A673 (cell line): ENCODE data around the gene E2F1. TPM values are rescaled to one million over a fixed set of nuclear protein-coding genes. Genes with fewer than 3 reads are reported as not detected.

ENCODE experiments used
- BruUV-seq: library from RNA; stranded (reverse); fragments of 400-500 nt; replicated peaks from 2 replicates; lab custom pipeline; 2021; lab: Mats Ljungman, UMichigan
- CTCF ChIA-PET: fragments of 300-600 bp; sonication (Branson Sonifier 250); formaldehyde crosslinking; loops from one replicate; lab custom pipeline; 2022; ENCODE audit warnings: antibody characterized with exemption; lab: Charles Lee
- POLR2A ChIA-PET: fragments of 300-600 bp; sonication (Branson Sonifier 250); formaldehyde crosslinking; loops from one replicate; lab custom pipeline; 2022; ENCODE audit warnings: antibody characterized with exemption; ENCODE audit not compliant: low non-redundant PET; lab: Charles Lee
- DNase-seq: peaks from one replicate; pipeline ENCODE4 v3.0.0-alpha.2; 2015; ENCODE audit warnings: low spot score
- H3K27ac ChIP-seq: fragments of 200-600 bp; sonication (generic); 2 replicates; pipeline ENCODE4 v1.5.1; 2016; ENCODE audit warnings: mixed run types, low read depth, mild to moderate bottlenecking, mixed read lengths, antibody characterized with exemption, low read length; ENCODE audit not compliant: poor library complexity, severe bottlenecking
- H3K27me3 ChIP-seq: fragments of 200-600 bp; sonication (generic); replicated peaks from 2 replicates; pipeline ENCODE4 v1.6.1; 2017; ENCODE audit warnings: mixed run types, low read depth, mild to moderate bottlenecking, mixed read lengths, antibody characterized with exemption, low read length; ENCODE audit not compliant: insufficient read depth, poor library complexity
- H3K36me3 ChIP-seq: fragments of 200-600 bp; sonication (generic); 2 replicates; pipeline ENCODE4 v1.6.1; 2016; ENCODE audit warnings: mixed run types, mild to moderate bottlenecking, mixed read lengths, antibody characterized with exemption, low read length; ENCODE audit not compliant: insufficient read depth, poor library complexity, severe bottlenecking
- H3K4me1 ChIP-seq: fragments of 200-600 bp; sonication (generic); 2 replicates; pipeline ENCODE4 v1.6.1; 2017; ENCODE audit warnings: mixed run types, mild to moderate bottlenecking, mixed read lengths, antibody characterized with exemption, low read length; ENCODE audit not compliant: insufficient read depth, poor library complexity, severe bottlenecking
- H3K4me3 ChIP-seq: fragments of 200-600 bp; sonication (generic); 2 replicates; pipeline ENCODE4 v1.5.1; 2016; ENCODE audit warnings: low read depth, mixed run types, mild to moderate bottlenecking, mixed read lengths, low read length; ENCODE audit not compliant: poor library complexity, severe bottlenecking
- H3K9me3 ChIP-seq: fragments of 200-600 bp; sonication (generic); 2 replicates; pipeline ENCODE4 v1.6.1; 2016; ENCODE audit warnings: mixed run types, low read depth, mild to moderate bottlenecking, mixed read lengths, antibody characterized with exemption, low read length; ENCODE audit not compliant: poor library complexity, severe bottlenecking
- EZH2 ChIP-seq: fragments of 200-600 bp; sonication (generic); IDR thresholded peaks from 2 replicates; pipeline ENCODE4 v1.6.1; 2017; ENCODE audit warnings: borderline replicate concordance, low read depth, mild to moderate bottlenecking, mixed read lengths, antibody characterized with exemption, low read length; ENCODE audit not compliant: poor library complexity, severe bottlenecking
- intact Hi-C: fragments of 100-400 bp; cut with micrococcal nuclease; formaldehyde crosslinking; loops from one replicate; pipeline ENCODE4 v1.10.0; 2022; ENCODE audit not compliant: unreplicated experiment
- total RNA-seq: library from RNA; stranded (reverse); gene quantifications from 2 replicates; pipeline ENCODE4 v1.2.3, GENCODE V29; 2021
- TF ChIP-seq, protein P1 (sequence below): fragments of 300-800, 200-600 bp; sonication (generic); conservative IDR thresholded peaks from 2 replicates; pipeline ENCODE4 v1.5.1; 2017; ENCODE audit warnings: low read depth, mild to moderate bottlenecking, antibody characterized with exemption, low read length, moderate library complexity, mixed read lengths

The E2F1 gene
- total RNA-seq, 1 experiment from 2014 or later = 86.0 TPM

DNA sequence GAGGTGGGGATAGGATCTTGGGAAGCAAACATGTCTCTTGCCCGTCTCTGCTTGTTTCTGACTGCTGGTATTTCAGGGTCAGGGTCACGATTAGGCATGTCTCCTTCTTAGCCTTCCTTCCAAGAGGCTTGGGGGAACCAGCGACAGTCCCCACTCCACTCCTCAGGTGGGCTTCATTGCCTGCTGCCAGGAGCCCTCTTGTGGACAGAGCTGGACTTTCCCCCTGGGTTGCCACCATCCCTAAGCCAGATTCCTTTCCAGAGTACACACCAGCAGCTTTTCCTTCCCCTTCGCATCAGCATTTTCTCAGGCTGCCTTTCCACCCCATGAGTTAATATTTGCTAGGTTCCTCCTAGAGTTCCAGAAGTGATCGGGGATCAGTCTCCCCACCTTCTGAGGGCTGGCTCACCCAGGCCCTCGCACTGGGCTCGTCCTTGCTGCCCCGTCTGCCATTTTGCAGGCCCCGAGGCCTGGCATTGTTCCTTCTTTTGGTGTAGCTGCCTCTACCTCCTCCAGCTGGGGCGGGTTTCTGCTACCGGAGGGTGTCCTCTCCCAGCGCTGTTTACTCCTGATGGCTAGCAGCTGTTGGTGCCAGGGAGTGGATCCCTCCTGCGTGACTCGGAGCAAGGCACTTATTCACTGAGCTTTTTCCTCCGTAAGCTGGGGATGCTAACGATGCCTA is 32.8 kb downstream of the E2F1 start:
- Histone ChIP-seq H3K36me3 (peaks cover 8% of the 10 kb centered on the region), H3K4me3 (no peak overlapping the region), H3K27ac (no peak overlapping the region), H3K9me3 (no peaks in the 10 kb centered on the region), H3K27me3 (no peaks in the 10 kb centered on the region), H3K4me1 (no peaks in the 10 kb centered on the region)
- TF ChIP-seq, protein P1, sequence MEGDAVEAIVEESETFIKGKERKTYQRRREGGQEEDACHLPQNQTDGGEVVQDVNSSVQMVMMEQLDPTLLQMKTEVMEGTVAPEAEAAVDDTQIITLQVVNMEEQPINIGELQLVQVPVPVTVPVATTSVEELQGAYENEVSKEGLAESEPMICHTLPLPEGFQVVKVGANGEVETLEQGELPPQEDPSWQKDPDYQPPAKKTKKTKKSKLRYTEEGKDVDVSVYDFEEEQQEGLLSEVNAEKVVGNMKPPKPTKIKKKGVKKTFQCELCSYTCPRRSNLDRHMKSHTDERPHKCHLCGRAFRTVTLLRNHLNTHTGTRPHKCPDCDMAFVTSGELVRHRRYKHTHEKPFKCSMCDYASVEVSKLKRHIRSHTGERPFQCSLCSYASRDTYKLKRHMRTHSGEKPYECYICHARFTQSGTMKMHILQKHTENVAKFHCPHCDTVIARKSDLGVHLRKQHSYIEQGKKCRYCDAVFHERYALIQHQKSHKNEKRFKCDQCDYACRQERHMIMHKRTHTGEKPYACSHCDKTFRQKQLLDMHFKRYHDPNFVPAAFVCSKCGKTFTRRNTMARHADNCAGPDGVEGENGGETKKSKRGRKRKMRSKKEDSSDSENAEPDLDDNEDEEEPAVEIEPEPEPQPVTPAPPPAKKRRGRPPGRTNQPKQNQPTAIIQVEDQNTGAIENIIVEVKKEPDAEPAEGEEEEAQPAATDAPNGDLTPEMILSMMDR = peak; percentile 87
- no peak for TF ChIP-seq EZH2
- ChIA-PET CTCF (interaction anchor here (0.6 to 1.0 kb wide), 5 partner anchors 10 to 200 kb away, joined by 3 to 11 read pairs (median 6); no protein-coding TSS in a partner anchor), POLR2A (interaction anchor here (0.6 kb wide), 1 partner anchor 10 kb away, joined by 3 read pairs; no protein-coding TSS in a partner anchor)
- intact Hi-C loops = loop anchor here (1.0 to 2.0 kb wide), 2 partner anchors 197 to 237 kb away; no protein-coding TSS in a partner anchor
- no TSS peak for BruUV-seq
- peak; percentile 79 for DNase-seq

- BruUV-seq = no TSS peak
- no peaks in the 10 kb centered on the region for H3K27me3 ChIP-seq
- DNase-seq = no peak
- no peaks in the 10 kb centered on the region for H3K4me1 ChIP-seq
- ChIA-PET CTCF (interaction anchor here (0.6 kb wide), 1 partner anchor 12 kb away, joined by 3 read pairs; no protein-coding TSS in a partner anchor), POLR2A (no interaction called here)
- H3K36me3 ChIP-seq = no peaks in the 10 kb centered on the region
- no peaks in the 10 kb centered on the region for H3K9me3 ChIP-seq
- H3K4me3 ChIP-seq = no peak overlapping the region
- intact Hi-C loops = loop anchor here (2.0 kb wide), 1 partner anchor 195 kb away; no protein-coding TSS in a partner anchor
- TF ChIP-seq, protein P1 = no peak
- H3K27ac ChIP-seq = no peak overlapping the region
These were observed 34.6 kb downstream of the E2F1 start for GRCh38 chr20:33651562-33652048.

DNA sequence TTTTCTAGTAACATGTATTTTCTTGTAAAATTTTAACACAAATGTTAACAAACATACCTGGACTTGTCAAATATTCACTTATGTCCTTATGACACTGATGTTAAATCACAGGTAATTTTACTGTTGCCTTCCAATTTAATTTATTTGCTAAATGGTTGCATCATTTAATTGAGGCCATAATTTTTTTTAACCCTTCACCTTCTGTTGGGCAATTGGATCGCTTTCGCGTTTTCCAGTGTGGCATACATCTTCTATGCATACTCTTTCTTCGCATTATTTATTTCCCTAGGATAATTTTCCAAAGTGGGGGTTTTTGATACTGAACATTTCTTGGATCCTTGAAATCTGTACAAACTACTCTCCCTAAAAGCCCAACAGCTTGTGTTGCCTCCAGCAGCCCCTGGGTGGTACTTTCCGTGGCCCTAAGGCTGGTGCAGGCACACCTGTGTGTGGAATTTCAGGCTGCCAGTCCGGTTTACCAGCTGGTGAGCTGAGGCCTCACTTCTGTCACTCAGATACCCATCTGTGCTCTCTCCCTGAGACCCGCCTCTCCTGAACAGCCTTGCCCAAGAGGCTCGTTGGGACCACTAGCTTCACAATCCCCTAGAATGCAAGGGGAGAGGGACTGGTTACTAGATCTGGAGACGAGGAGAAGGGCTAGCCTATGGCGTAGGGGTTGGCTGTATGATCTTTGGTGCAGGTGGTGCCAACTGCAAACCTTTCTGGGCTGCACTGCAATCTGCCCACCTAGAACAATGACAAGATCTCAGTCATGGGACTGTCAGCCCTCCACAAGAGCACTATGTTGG is 35.2 kb downstream of the E2F1 start:
- ChIA-PET CTCF (no interaction called here), POLR2A (no interaction called here)
- H3K4me1 ChIP-seq = no peaks in the 10 kb centered on the region
- no peaks in the 10 kb centered on the region for H3K27me3 ChIP-seq
- H3K9me3 ChIP-seq = no peaks in the 10 kb centered on the region
- intact Hi-C loops = no loop called here
- no peak for DNase-seq
- H3K27ac ChIP-seq = no peak overlapping the region
- no peaks in the 10 kb centered on the region for H3K36me3 ChIP-seq
- no peak for TF ChIP-seq EZH2
- TF ChIP-seq, protein P1 = no peak
- BruUV-seq = no TSS peak
- no peak overlapping the region for H3K4me3 ChIP-seq
